IPS-NIHi7 (cell line): ENCODE results near the gene PMAIP1.

Experiments used
- DNase-seq: peaks from one replicate; pipeline ENCODE4 v3.0.0; 2012; ENCODE audit warnings: mixed read lengths; ENCODE audit errors: extremely low spot score

The PMAIP1 gene

DNA sequence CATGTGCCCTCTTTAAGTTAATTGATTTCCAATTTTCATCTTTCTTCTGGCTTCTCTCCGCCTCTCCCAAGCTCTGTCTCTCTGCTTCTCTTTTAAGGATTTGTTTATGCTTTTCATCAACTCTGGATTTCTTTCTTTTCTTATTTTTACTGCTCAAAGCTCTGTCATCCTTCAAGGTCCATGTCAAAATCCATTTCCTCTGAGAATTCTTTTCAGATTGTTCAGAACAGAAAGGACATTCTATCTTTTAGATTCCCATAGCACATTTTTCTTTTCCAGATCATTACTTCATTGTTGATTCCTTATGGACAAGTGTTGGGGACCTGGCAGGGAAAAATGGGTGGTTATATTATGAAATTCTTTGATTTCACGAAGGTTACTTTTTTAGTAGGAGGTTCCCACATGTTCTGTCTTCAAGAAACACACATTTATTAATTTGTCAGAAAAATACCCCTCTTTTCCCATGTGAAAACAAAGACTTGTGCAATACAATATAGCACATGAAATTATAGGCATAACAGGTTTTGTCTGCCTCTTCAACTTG, 12.3 kb downstream of the PMAIP1 start:
- DNase-seq = no peak

DNA sequence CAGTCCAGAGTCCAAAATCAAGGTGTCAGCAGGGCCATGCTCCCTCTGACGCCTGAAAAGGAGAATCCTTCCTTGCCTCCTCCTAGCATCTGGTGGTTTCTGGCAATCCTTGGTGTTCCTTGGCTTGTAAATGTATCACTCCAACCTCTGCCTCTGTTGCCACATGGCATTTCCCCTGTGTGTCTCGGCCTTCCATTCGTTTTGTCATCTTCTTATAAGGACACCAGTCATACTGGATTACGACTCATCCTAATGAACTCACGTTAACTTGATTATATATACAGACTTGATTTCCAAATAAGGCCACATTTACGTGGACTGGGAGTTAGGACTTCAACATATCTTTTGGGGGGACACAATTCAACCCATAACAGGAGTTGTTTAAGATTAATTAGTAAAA, 15.8 kb downstream of the PMAIP1 start:
- no peak for DNase-seq

DNA sequence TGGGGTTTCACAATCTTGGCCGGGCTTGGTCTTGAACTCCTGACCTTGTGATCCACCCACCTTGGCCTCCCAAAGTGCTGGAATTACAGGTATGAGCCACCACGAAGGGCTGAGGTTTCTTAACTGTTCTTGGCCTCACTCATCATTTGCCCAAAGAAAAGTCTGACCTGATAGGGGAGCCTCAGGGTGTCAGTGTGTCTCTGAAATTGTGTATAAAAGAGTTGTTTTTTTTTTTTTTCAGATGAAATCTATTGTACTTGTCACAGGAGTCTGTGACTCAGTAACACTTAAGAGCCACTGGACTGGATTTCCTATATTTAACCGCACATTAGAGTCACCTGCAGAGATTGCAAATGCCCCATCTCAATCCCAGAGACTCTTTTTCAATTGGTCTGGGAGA, 16.9 kb downstream of the PMAIP1 start:
- no peak for DNase-seq

GRCh38 chr18:59917422-59917821, 17.6 kb downstream of the PMAIP1 start:
- no peak for DNase-seq

DNA sequence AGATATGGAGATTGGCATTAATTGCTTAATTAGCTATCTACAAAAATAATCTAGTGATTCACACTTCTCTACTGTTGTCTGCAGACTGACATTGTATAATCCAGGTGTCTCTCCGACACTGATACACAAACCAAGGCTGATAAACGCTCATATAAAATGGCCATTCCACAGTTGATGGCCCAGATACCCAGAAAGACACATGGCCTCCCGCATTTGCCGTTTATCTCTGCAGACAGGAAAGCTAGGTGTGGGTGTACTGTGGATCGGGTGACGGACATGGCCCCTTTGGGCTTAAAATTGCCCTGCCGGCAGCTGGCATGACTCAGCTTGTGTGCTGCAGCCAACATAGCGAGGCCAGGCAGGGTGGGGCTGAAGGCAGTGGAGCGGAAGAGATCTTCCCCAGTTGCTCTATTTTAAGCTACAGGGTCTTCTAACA, 18.5 kb downstream of the PMAIP1 start:
- DNase-seq = no peak

GRCh38 chr18:59918997-59919396, 19.2 kb downstream of the PMAIP1 start:
- no peak for DNase-seq

DNA sequence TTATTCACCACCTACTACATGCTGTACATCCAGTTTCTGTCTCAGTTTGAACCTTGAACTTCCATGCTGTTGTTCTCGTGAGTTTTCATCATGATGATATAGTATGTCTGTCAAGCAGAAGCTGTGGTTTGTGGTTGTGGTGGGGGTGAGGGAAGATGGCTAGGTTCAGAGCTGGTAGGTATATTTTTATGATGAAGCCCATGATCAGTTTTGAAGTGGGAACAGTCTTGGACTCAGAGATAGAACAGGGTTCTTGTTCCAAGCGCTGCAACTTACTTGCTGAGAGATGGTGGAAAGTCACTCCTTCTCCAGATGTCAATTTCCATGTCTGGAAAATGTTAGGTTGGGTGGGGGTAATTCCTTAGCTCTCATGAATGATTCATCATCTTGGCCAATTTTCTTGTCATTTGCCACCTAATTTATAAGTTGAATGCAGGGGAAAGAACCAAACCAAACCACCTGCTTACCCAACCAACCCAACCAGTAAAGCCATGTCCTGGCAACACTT, 21.6 kb downstream of the PMAIP1 start:
- no peak for DNase-seq

GRCh38 chr18:59923539-59924196, 23.9 kb downstream of the PMAIP1 start:
- no peak for DNase-seq

DNA sequence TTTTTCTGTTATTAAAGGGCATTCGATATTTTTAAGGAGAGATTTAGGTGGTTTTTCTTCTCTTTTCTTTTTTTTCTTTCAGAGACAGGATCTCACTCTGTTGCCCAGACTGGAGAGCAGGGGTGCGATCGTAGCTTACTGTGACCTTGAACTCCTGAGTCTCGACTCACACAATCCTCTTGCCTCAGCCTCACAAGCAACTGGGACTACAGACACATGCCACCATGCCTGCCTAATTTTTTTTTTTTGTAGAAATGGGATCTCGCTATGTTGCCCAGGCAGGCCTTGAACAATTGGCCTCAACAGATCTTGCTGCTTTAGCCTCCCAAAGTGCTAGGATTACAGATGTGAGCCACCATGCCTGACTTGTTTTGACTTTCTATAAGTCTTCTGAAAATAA, 26.3 kb downstream of the PMAIP1 start:
- no peak for DNase-seq

GRCh38 chr18:59927246-59927825, 27.5 kb downstream of the PMAIP1 start:
- DNase-seq = no peak

GRCh38 chr18:59928201-59928600, 28.4 kb downstream of the PMAIP1 start:
- no peak for DNase-seq

DNA sequence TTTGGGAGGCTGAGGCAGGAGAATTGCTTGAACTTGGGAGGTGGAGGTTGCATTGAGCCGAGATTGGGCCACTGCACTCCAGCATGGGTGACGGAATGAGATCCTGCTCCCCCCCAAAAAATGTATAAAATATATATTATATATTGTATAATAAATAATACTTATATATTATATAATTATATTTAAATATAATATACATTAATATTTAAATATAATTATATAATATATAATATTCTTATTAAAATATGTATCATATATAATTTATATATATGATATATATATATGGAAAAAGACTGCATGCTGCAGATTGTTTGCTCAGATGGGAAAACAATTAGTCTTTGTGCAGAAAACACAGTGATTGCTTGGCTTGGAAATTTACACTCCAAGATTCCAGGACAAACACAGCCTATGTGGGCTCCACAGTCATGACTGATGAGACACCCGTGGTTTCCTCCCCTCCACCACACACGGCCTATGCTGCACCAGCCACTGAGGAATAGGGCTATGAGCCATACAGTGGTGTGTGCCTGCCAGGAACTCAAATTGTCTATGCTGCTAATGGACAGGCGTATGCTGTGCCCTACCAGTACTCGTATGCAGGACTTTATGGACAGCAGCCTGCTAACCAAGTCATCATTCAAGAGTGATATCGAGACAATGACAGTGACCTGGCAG, 30.0 kb downstream of the PMAIP1 start:
- no peak for DNase-seq

DNA sequence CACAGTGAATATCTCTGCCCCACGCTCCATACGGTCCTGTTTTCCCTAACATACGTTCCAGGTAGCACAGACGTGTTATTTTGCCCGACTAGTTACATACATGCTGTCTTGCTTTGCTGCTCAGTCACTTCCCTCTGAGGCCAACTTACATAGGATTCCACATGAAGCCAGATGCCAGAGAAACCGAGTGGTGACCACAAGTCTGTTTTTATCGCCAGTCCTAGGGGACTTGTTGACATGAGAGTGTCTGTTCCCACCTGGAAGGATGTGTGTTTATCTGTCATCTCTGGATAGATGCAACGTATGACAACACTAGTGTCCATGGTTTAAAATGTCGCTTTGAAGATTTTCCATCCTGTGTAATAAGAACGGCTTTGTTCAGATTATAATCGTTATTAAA, 32.6 kb downstream of the PMAIP1 start:
- no peak for DNase-seq

- DNase-seq = no peak
Measured at GRCh38 chr18:59938676-59939075, 38.9 kb downstream of the PMAIP1 start.

DNA sequence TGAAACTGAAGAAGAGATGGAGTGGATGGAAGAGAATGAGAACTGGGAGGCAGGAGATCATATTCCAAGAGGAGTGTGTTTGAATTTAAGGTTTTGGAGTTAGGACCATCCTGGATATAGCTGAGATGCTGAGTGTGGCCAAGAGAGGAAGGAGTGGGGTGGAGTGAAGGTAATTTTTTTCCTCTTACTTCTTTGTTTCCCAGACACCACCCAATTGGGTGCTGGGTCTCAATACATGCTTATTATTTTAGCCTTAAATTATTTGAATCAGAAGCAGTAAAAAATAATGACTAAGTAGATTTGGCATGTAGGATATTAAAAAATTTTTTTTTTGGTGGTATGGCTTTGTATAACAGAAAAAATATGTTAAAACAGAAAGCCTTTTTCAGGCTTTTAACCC, 39.3 kb downstream of the PMAIP1 start:
- no peak for DNase-seq

DNA sequence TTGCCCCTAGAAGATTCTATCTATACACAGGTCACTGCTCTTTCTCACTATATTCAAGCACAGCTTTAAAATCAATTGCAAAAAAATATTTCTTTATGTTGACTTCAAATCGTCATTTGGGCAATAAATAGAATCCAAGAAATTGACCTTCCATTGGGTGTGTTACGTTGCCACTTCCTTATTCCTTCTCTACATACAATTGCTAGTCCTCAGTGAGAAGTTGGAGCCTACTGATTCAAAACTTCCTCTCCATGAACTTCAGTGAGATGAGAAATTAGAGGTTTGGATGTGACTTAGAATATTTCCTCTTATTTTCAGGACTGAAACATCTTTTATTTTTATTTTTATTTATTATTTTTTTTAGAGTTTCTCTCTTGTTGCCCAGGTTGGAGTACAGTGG, 40.3 kb downstream of the PMAIP1 start:
- DNase-seq = no peak

- DNase-seq = no peak
Measured at GRCh38 chr18:59941331-59941730, 41.5 kb downstream of the PMAIP1 start.

DNA sequence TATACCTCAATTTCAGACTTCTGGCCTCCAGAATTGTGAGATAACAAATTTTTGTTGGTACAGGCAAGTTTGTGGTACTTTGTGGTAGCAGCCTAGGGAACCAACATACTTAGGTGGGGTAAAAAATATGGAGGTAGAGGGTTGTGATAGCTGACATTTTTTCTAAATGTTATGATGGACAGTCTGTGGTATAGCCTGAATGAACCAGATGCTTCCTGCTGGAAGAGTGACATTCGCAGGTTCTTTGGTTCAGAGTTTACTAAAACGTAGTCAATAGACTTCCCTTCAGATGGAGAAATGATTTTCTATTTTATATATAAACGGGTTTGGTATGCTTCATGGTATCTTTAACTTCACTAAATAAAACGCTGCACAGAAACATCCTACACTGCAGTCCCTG, 42.8 kb downstream of the PMAIP1 start:
- no peak for DNase-seq

- no peak for DNase-seq
Measured at GRCh38 chr18:59945544-59945943, 45.7 kb downstream of the PMAIP1 start.

DNA sequence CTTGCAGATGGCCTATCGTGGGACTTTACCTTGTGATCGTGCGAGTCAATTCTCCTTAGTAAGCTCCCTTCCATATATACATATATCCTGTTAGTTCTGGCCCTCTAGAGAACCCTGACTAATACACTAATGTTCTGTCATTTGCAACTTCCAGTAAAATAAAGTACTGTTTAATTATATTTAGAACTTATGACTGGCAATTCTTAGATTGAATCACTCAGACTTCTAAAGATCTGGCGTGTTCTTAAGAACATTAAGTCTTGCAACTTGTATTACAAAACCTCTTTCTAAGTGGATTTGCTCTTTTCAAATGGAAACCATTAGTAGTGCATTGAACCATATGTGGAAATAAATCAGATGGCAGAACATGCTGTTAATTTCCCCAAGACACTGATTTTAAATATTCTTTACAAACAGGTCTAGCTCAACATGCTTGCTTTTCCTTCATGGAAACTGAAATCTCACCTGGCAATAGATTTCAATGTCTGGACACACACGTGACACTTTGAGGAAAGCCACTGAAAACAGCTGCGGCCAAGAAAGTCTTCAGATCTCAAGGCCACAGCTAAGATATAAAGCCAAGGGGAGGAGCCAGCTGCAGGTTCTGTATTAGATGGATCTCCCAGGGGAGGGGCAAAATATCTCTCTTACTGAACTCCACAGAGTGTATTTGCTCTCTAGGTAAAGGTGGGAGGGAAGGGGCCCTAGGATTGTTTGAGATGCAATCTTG, 50.6 kb downstream of the PMAIP1 start:
- DNase-seq = no peak

- DNase-seq = no peak
Measured at GRCh38 chr18:59951591-59951990, 51.8 kb downstream of the PMAIP1 start.
